Astrocyte (in vitro differentiated cells and primary cell): Measurements from ENCODE around the gene DTNBP1. TPM values are rescaled to one million over a fixed set of nuclear protein-coding genes. Genes with fewer than 3 reads are reported as not detected.

Experiments used
- DNase-seq: peaks from one replicate; pipeline ENCODE4 v3.0.0-alpha.2; 2010; ENCODE audit warnings: low read depth
- FAIRE-seq: peaks from 2 replicates; lab custom pipeline; 2011; peaks lifted over from hg19 to GRCh38; lab: Jason Lieb, UNC
- H2AFZ ChIP-seq: 2 replicates; pipeline ENCODE4 v1.6.0; 2012; ENCODE audit warnings: low read depth, low read length, inconsistent platforms
- H3K27ac ChIP-seq: 2 replicates; pipeline ENCODE4 v1.5.1; 2011; ENCODE audit warnings: low read depth, low read length, inconsistent platforms
- H3K27me3 ChIP-seq: 2 replicates; pipeline ENCODE4 v1.6.0; 2011; ENCODE audit warnings: low read length, inconsistent platforms; ENCODE audit not compliant: insufficient read depth
- H3K36me3 ChIP-seq: 2 replicates; pipeline ENCODE4 v1.5.1; 2011; ENCODE audit warnings: low read length, inconsistent platforms; ENCODE audit not compliant: insufficient read depth
- H3K4me1 ChIP-seq: 2 replicates; pipeline ENCODE4 v1.5.1; 2011; ENCODE audit warnings: low read length, inconsistent platforms; ENCODE audit not compliant: insufficient read depth
- H3K4me2 ChIP-seq: 2 replicates; pipeline ENCODE4 v1.6.0; 2012; ENCODE audit warnings: low read length, inconsistent platforms
- H3K4me3 ChIP-seq: 2 replicates; pipeline ENCODE4 v1.5.1; 2011; ENCODE audit warnings: low read depth, mild to moderate bottlenecking, low read length, inconsistent platforms; ENCODE audit not compliant: insufficient read depth
- H3K79me2 ChIP-seq: 2 replicates; pipeline ENCODE4 v1.6.0; 2012; ENCODE audit warnings: mild to moderate bottlenecking, low read length, inconsistent platforms; ENCODE audit not compliant: insufficient read depth
- H3K9ac ChIP-seq: 2 replicates; pipeline ENCODE4 v1.6.0; 2012; ENCODE audit warnings: mild to moderate bottlenecking, low read length, inconsistent platforms
- H3K9me3 ChIP-seq: 2 replicates; pipeline ENCODE4 v1.5.1; 2012; ENCODE audit warnings: low read depth, mild to moderate bottlenecking, low read length, inconsistent platforms; ENCODE audit not compliant: insufficient read depth
- H4K20me1 ChIP-seq: 2 replicates; pipeline ENCODE4 v1.6.0; 2012; ENCODE audit warnings: low read length, inconsistent platforms; ENCODE audit not compliant: insufficient read depth
- H3K27ac Mint-ChIP-seq: one replicate; pipeline ENCODE4 v1.8.0; 2021; ENCODE audit warnings: mild to moderate bottlenecking, mixed read lengths; ENCODE audit not compliant: unreplicated experiment
- H3K27me3 Mint-ChIP-seq: one replicate; pipeline ENCODE4 v1.8.0; 2021; ENCODE audit warnings: low read depth, mixed read lengths; ENCODE audit not compliant: unreplicated experiment
- H3K36me3 Mint-ChIP-seq: one replicate; pipeline ENCODE4 v1.8.0; 2021; ENCODE audit warnings: low read depth, mixed read lengths; ENCODE audit not compliant: unreplicated experiment
- H3K4me1 Mint-ChIP-seq: one replicate; pipeline ENCODE4 v1.8.0; 2021; ENCODE audit warnings: low read depth, mixed read lengths; ENCODE audit not compliant: unreplicated experiment
- H3K4me3 Mint-ChIP-seq: one replicate; pipeline ENCODE4 v1.8.0; 2021; ENCODE audit warnings: mild to moderate bottlenecking, moderate library complexity, mixed read lengths; ENCODE audit not compliant: unreplicated experiment
- H3K9me3 Mint-ChIP-seq: one replicate; pipeline ENCODE4 v1.8.0; 2021; ENCODE audit warnings: mild to moderate bottlenecking, mixed read lengths; ENCODE audit not compliant: unreplicated experiment
- CTCF ChIP-seq: IDR thresholded peaks from 2 replicates; pipeline ENCODE4 v1.5.1; 2011; ENCODE audit warnings: low read depth, mild to moderate bottlenecking, inconsistent platforms, low read length, moderate library complexity; ENCODE audit not compliant: insufficient read depth
- EZH2 ChIP-seq: IDR thresholded peaks from 2 replicates; pipeline ENCODE4 v1.6.1; 2012; ENCODE audit warnings: mild to moderate bottlenecking, low read length, inconsistent platforms; ENCODE audit not compliant: insufficient read depth
- total RNA-seq: library from RNA; stranded (reverse); gene quantifications from 2 replicates; pipeline ENCODE4 v1.2.1, GENCODE V29; 2021

DTNBP1 gene
- total RNA-seq, 1 donor from 2014 or later: 13.0 TPM

DNA sequence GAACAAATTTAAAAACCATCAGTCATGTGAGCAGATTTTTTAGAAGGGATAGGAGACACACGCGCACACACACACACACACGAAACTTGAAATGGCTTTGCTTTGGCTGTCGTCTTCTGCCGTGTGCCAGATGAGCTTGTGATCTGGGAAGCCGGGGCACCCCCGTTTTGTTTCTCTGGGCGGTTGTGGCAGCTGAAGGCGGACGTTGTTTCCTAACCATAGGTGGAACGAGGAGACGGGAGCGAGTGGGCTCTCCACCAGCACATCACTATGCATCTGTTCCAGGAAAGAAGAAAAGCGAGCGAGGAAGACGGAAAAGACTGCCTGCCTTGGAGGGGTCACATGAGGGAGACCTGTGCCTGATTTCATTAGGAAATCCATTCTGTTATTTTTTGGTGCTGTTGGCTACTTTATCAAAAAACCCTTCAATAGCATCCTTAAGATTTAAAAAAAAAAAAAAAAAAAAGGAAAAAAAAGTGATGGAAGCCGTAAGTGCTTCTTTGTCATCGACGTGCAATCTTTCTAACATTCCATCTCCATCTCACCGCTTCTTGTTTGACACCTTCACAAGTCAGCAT lies 142.1 kb downstream of the DTNBP1 start:
- H3K36me3 Mint-ChIP-seq: peaks cover 35% of the 10 kb centered on the region
- H3K79me2 ChIP-seq: no peaks in the 10 kb centered on the region
- no peak overlapping the region for H3K27ac Mint-ChIP-seq
- H3K27me3 ChIP-seq: no peaks in the 10 kb centered on the region
- DNase-seq (no peak), FAIRE-seq (no peak)
- TF ChIP-seq CTCF (no peak), EZH2 (no peak)
- no peak overlapping the region for H3K4me2 ChIP-seq
- H3K36me3 ChIP-seq: peaks cover 21% of the 10 kb centered on the region
- H3K4me1 Mint-ChIP-seq: peaks cover 8% of the 10 kb centered on the region
- H3K9me3 Mint-ChIP-seq: no peaks in the 10 kb centered on the region
- no peak overlapping the region for H3K4me3 ChIP-seq
- H2AFZ ChIP-seq: no peak overlapping the region
- H3K4me3 Mint-ChIP-seq: no peak overlapping the region
- H3K9me3 ChIP-seq: no peaks in the 10 kb centered on the region
- H3K4me1 ChIP-seq: no peaks in the 10 kb centered on the region
- no peak overlapping the region for H3K27ac ChIP-seq
- no peak overlapping the region for H3K9ac ChIP-seq
- peaks cover 20% of the 10 kb centered on the region for H4K20me1 ChIP-seq
- no peaks in the 10 kb centered on the region for H3K27me3 Mint-ChIP-seq

GRCh38 chr6:15519681-15520080 lies 143.1 kb downstream of the DTNBP1 start:
- Mint-ChIP-seq H3K4me1 (peaks cover 8% of the 10 kb centered on the region), H3K27ac (no peak overlapping the region), H3K36me3 (peaks cover 36% of the 10 kb centered on the region), H3K4me3 (no peak overlapping the region), H3K27me3 (no peaks in the 10 kb centered on the region), H3K9me3 (no peaks in the 10 kb centered on the region)
- Histone ChIP-seq H3K4me2 (no peak overlapping the region), H2AFZ (no peak overlapping the region), H3K9ac (no peak overlapping the region), H4K20me1 (peaks cover 24% of the 10 kb centered on the region), H3K36me3 (peaks cover 21% of the 10 kb centered on the region), H3K27me3 (no peaks in the 10 kb centered on the region), H3K9me3 (no peaks in the 10 kb centered on the region), H3K79me2 (no peaks in the 10 kb centered on the region), H3K4me1 (no peaks in the 10 kb centered on the region), H3K4me3 (no peak overlapping the region), H3K27ac (no peak overlapping the region)
- no peak for DNase-seq
- no peak for FAIRE-seq
- TF ChIP-seq CTCF (no peak), EZH2 (no peak)

- H3K36me3 Mint-ChIP-seq: peaks cover 37% of the 10 kb centered on the region
- peaks cover 19% of the 10 kb centered on the region for H3K36me3 ChIP-seq
Observed at GRCh38 chr6:15518878-15519277, 143.9 kb downstream of the DTNBP1 start.

More at GRCh38 chr6:15518878-15519277, 143.9 kb downstream of the DTNBP1 start:
- Histone ChIP-seq H3K79me2 (no peaks in the 10 kb centered on the region), H4K20me1 (peaks cover 27% of the 10 kb centered on the region), H3K27me3 (no peaks in the 10 kb centered on the region), H3K9ac (no peak overlapping the region), H3K4me1 (no peaks in the 10 kb centered on the region), H3K4me3 (no peak overlapping the region), H2AFZ (no peak overlapping the region), H3K27ac (no peak overlapping the region), H3K4me2 (no peak overlapping the region), H3K9me3 (no peaks in the 10 kb centered on the region)
- FAIRE-seq (no peak), DNase-seq (no peak)
- H3K4me3 Mint-ChIP-seq: no peak overlapping the region
- H3K27me3 Mint-ChIP-seq: no peaks in the 10 kb centered on the region
- no peak overlapping the region for H3K27ac Mint-ChIP-seq
- TF ChIP-seq EZH2: no peak
- TF ChIP-seq CTCF: no peak
- H3K4me1 Mint-ChIP-seq: peaks cover 8% of the 10 kb centered on the region
- H3K9me3 Mint-ChIP-seq: no peaks in the 10 kb centered on the region
